SK-N-MC (cell line): ENCODE measurements around the gene CDK9.

Experiments
- EZH2 ChIP-seq: fragments of 200-600 bp; sonication (generic); IDR thresholded peaks from one replicate; pipeline ENCODE4 v1.6.1; 2017; ENCODE audit warnings: antibody characterized with exemption
- FOXP2 ChIP-seq: optimal IDR thresholded peaks from 2 replicates; pipeline ENCODE3; 2011; ENCODE audit warnings: mild to moderate bottlenecking, moderate library complexity; ENCODE audit not compliant: insufficient read depth; ENCODE audit errors: extremely low read length, control extremely low read depth
- POLR2AphosphoS5 ChIP-seq: IDR thresholded peaks from 2 replicates; pipeline ENCODE4 v1.6.1; 2012; ENCODE audit warnings: mild to moderate bottlenecking, low read depth, low read length, borderline replicate concordance

- TF ChIP-seq POLR2AphosphoS5: no peak
- TF ChIP-seq EZH2: no peak
- TF ChIP-seq FOXP2: no peak
These were observed 29.9 kb downstream of the CDK9 start for GRCh38 chr9:127815512-127816361.
